ENCODE results near the gene FLT1. TPM values are rescaled to one million over a fixed set of nuclear protein-coding genes. Genes with fewer than 3 reads are reported as not detected.

Gene FLT1
- total and polyA plus RNA-seq, 11 donors, result 13.1 to 73.2 (median 41.1) TPM

- Histone ChIP-seq H3K9me3 (peaks cover 0 to 5% (median 0%) of the 10 kb centered on the region in 12 donors), H3K4me3 (no peak overlapping the region), H3K27me3 (peaks cover 0 to 11% (median 0%) of the 10 kb centered on the region in 9 donors), H3K4me1 (peaks cover 0 to 41% (median 19%) of the 10 kb centered on the region in 12 donors), H3K27ac (peak overlapping the region in 1 of 12 donors; percentile 1), H3K36me3 (peaks cover 0 to 31% (median 0%) of the 10 kb centered on the region in 9 donors)
- DNase-seq, result no peak
- peak in 3 of 4 donors; percentile 7 to 71 (median 40) for ATAC-seq
- intact Hi-C loops (cut with DNase I), result no loop called here
- 71 to 83% (median 81%) methylated on average over 8 of the region's 8 CpGs for WGBS, 4 donors
- TF ChIP-seq POLR2A (IDR thresholded peaks at IDR 0.05) (no peak), CTCF (IDR thresholded peaks at IDR 0.05) (no peak)
Measured at GRCh38 chr13:28355822-28356371, 139.0 kb downstream of the FLT1 start.

GRCh38 chr13:28355046-28355821 is 139.7 kb downstream of the FLT1 start:
- DNase-seq (no peak), ATAC-seq (peak in 1 of 4 donors; percentile 21)
- Histone ChIP-seq H3K27ac (no peak overlapping the region), H3K4me3 (no peak overlapping the region), H3K4me1 (peaks cover 0 to 41% (median 21%) of the 10 kb centered on the region in 12 donors), H3K27me3 (peaks cover 0 to 17% (median 0%) of the 10 kb centered on the region in 9 donors), H3K9me3 (peaks cover 0 to 5% (median 0%) of the 10 kb centered on the region in 12 donors), H3K36me3 (peaks cover 0 to 30% (median 0%) of the 10 kb centered on the region in 9 donors)
- intact Hi-C loops (cut with DNase I), result no loop called here
- TF ChIP-seq CTCF (IDR thresholded peaks at IDR 0.05) (no peak), POLR2A (IDR thresholded peaks at IDR 0.05) (no peak)
- 90 to 95% (median 93%) methylated on average over 14 of the region's 14 CpGs for WGBS, 4 donors

GRCh38 chr13:28353679-28354078 is 141.2 kb downstream of the FLT1 start:
- H3K27ac ChIP-seq, result peak overlapping the region in 1 of 12 donors; percentile 5
- no peaks in the 10 kb centered on the region for H3K9me3 ChIP-seq
- peaks cover 0 to 38% (median 0%) of the 10 kb centered on the region in 9 donors for H3K36me3 ChIP-seq
- DNase-seq (no peak), ATAC-seq (no peak)
- H3K4me3 ChIP-seq, result no peak overlapping the region
- WGBS, 4 donors, result 28 to 44% (median 36%) methylated on average over 4 of the region's 4 CpGs
- intact Hi-C loops (cut with DNase I), result no loop called here
- H3K27me3 ChIP-seq, result peaks cover 0 to 27% (median 0%) of the 10 kb centered on the region in 9 donors
- H3K4me1 ChIP-seq, result peaks cover 0 to 40% (median 22%) of the 10 kb centered on the region in 12 donors
- TF ChIP-seq POLR2A (IDR thresholded peaks at IDR 0.05), result no peak

GRCh38 chr13:28349907-28350654 is 144.8 kb downstream of the FLT1 start:
- H3K4me1 ChIP-seq, result peaks cover 0 to 34% (median 11%) of the 10 kb centered on the region in 12 donors
- DNase-seq (peak in 4 of 5 donors; percentile 32 to 44 (median 38)), ATAC-seq (peak; percentile 92 to 95 (median 92))
- peaks cover 0 to 50% (median 0%) of the 10 kb centered on the region in 9 donors for H3K27me3 ChIP-seq
- peak overlapping the region in 5 of 12 donors; percentile 18 to 59 (median 30) for H3K27ac ChIP-seq
- 39 to 59% (median 47%) methylated on average over 8 of the region's 8 CpGs for WGBS, 4 donors
- intact Hi-C loops (cut with DNase I), result no loop called here
- peaks cover 0 to 42% (median 2%) of the 10 kb centered on the region in 9 donors for H3K36me3 ChIP-seq
- TF ChIP-seq CTCF (IDR thresholded peaks at IDR 0.05) (no peak), POLR2A (IDR thresholded peaks at IDR 0.05) (no peak)
- no peak overlapping the region for H3K4me3 ChIP-seq
- H3K9me3 ChIP-seq, result no peaks in the 10 kb centered on the region

Measured in heart left ventricle (tissue), 16 donors.